Ovary (tissue), 3 donors: Measurements from ENCODE around the gene MYH9.

Source experiments
- CTCF ChIP-seq, 3 donors: fragments of 450-650 bp in 2 of 3; fragments of 200-600 bp in 1 of 3; IDR thresholded peaks; one replicate each; pipeline versions ENCODE4 v1.5.1 to v1.8.0; 2016 to 2022; ENCODE audit warnings: antibody characterized with exemption in 3 of 3, mild to moderate bottlenecking in 1 of 3
- POLR2A ChIP-seq: fragments of 450-650 bp; IDR thresholded peaks from one replicate; pipeline ENCODE4 v1.6.1; 2017; ENCODE audit warnings: antibody characterized with exemption, mild to moderate bottlenecking, moderate library complexity
- donor health status: DM: no; HTN: no; CAD: no.

GRCh38 chr22:36303115-36303467 lies 84.7 kb downstream of the MYH9 start:
- TF ChIP-seq CTCF (IDR thresholded peaks at IDR 0.05), result no peak
- no peak for TF ChIP-seq POLR2A
